RWPE1 (cell line): Measurements from ENCODE around the gene TTLL10.
"Not testable (repeated sequence)": the region's sequence is repeated elsewhere in the genome, so short reads cannot be mapped to it uniquely, and the experiment has no call there.

Experiments
- CTCF ChIA-PET: fragments of 350-600 bp; sonication (Branson Sonifier 250); formaldehyde crosslinking; extraction: SDS; loops from one replicate; lab custom pipeline; 2021; lab: Yijun Ruan, JAX
- POLR2A ChIA-PET: fragments of 400-600 bp; formaldehyde crosslinking; extraction: SDS; loops from one replicate; lab custom pipeline; 2020; ENCODE audit warnings: antibody characterized with exemption; ENCODE audit not compliant: low non-redundant PET; lab: Yijun Ruan, JAX
- DNase-seq: peaks from one replicate; pipeline ENCODE4 v3.0.0; 2012; ENCODE audit warnings: low spot score
- H3K27ac ChIP-seq: fragments of 450-650 bp; 2 replicates; pipeline ENCODE4 v1.5.1; 2017
- TF ChIP-seq, protein P1 (sequence below): fragments of 450-650 bp; conservative IDR thresholded peaks from 2 replicates; pipeline ENCODE4 v1.5.1; 2017; ENCODE audit warnings: low read depth, mild to moderate bottlenecking

TTLL10 gene

DNA sequence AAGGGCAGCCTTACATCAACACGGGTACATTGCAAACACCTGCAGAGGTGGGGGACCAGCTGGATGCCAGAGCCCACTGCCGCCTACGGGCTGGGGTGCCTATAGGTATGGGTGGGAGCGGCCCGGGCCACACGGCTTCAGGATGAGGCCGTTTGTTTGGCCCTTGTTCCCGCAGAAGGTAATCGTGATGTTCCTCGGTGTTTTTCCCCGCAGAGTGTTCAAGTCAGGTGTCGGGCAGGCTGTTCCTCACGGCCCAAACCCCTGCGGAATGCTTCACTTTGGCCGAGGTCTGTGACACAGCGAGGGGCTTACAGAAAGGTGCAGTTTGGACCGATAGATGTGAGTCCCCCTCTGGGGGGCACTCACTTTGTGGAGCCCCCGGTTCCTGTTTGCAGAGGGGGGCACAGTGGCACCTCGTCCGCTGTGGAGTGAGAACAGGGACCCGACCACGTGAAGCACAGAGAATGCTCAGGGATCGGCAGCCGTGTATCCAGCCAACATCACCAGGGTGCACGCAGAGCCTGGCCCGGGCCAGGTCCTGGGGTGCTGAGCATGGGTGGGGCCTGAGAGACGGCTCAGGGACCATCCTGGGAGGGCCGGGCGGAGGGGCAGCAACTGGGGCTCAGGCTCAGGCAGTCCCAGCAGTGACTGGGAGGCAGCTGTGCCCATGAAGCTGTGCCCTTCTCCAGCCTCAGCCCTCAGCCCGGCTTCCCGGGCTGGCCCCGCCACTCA lies 453 bp upstream of the TTLL10 start:
- CTCF ChIA-PET: interaction anchor here (1.2 kb wide), 1 partner anchor 51 kb away, joined by 4 read pairs; no protein-coding TSS in a partner anchor
- TF ChIP-seq, protein P1, sequence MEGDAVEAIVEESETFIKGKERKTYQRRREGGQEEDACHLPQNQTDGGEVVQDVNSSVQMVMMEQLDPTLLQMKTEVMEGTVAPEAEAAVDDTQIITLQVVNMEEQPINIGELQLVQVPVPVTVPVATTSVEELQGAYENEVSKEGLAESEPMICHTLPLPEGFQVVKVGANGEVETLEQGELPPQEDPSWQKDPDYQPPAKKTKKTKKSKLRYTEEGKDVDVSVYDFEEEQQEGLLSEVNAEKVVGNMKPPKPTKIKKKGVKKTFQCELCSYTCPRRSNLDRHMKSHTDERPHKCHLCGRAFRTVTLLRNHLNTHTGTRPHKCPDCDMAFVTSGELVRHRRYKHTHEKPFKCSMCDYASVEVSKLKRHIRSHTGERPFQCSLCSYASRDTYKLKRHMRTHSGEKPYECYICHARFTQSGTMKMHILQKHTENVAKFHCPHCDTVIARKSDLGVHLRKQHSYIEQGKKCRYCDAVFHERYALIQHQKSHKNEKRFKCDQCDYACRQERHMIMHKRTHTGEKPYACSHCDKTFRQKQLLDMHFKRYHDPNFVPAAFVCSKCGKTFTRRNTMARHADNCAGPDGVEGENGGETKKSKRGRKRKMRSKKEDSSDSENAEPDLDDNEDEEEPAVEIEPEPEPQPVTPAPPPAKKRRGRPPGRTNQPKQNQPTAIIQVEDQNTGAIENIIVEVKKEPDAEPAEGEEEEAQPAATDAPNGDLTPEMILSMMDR: no peak
- DNase-seq: no peak
- no peak overlapping the region for H3K27ac ChIP-seq
- POLR2A ChIA-PET: no interaction called here

DNA sequence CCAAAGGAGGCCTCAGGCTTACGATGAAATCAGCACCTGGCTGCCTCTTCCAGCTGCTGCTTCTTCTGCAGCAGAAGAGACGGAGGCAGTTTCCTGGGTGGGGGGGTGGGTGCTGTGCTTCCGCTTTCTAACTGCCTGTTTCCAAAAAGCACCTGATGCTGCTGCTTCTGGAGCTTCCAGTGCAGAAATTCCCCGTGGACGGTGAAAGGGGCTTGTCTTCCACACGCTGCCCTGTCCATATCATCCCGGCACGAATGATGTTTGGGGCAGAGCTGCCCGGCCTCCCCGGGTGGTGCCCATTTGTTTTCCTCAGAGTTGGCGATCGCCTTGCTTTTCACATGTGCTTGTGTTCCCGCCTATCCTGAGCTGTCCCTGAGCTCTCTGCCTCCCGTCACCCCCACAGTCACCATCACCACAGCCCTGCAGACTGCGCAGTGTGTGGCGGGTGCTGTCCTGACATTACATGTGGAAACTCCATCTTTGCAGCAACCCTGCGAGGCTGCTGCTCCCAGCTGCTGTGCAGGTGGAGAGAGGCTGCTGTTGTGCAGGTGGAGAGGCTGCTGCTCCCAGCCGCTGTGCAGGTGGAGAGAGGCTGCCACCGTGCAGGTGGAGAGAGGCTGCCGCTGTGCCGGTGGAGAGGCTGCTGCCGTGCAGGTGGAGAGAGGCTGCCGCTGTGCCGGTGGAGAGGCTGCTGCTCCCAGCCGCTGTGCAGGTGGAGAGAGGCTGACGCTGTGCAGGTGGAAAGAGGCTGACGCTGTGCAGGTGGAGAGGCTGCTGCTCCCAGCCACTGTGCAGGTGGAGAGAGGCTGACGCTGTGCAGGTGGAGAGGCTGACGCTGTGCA lies 1.8 kb downstream of the TTLL10 start:
- TF ChIP-seq, protein P1: no peak
- ChIA-PET POLR2A (no interaction called here), CTCF (interaction anchor here (0.6 kb wide), 1 partner anchor 37 kb away, joined by 3 read pairs; no protein-coding TSS in a partner anchor)
- no peak for DNase-seq
- no peak overlapping the region for H3K27ac ChIP-seq

DNA sequence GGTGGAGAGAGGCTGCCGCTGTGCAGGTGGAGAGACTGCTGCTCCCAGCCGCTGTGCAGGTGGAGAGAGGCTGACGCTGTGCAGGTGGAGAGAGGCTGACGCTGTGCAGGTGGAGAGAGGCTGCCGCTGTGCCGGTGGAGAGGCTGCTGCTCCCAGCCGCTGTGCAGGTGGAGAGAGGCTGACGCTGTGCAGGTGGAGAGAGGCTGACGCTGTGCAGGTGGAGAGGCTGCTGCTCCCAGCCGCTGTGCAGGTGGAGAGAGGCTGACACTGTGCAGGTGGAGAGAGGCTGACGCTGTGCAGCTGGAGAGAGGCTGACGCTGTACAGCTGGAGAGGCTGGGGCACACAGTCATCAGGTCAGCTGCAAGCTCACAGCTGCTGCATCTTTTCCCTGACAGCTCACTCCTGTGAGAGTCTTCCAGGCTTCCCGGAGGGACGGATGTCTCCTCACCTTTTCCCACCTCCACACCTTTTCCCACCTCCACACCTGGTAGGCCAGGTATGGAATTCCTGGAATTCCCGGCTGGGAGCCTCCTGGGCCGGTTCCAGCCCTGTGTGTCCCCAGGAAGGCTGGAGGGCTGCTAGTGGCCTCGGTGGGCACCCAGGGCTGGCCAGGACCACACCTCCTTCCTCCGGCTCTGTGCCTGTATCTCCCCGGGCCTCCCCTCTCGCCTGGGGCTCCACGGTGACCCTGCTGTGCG lies 2.5 kb downstream of the TTLL10 start:
- DNase-seq: peak; percentile 42
- POLR2A ChIA-PET, CTCF ChIA-PET, H3K27ac ChIP-seq: not testable (repeated sequence)

DNA sequence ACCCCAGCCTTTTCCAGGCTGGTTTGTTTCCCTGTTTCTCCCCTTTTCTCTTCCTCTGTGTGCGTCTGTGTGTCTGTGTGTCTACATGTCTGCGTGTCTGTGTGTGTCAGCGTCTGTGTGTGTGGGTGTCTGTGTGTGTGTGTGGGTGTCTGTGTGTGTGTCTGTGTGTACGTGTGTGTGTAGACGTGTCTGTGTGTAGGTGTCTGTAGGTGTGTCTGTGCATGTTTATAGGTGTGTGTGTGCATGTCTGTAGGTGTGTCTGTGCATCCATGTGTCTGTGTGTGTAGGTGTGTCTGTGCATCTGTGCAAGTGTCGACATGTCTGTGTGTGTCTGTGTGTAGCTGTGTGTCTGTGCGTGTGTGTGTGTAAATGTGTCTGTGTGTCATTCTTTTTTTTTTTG lies 3.3 kb downstream of the TTLL10 start:
- ChIA-PET CTCF (no interaction called here), POLR2A (no interaction called here)
- no peak overlapping the region for H3K27ac ChIP-seq
- TF ChIP-seq, protein P1: no peak
- no peak for DNase-seq

DNA sequence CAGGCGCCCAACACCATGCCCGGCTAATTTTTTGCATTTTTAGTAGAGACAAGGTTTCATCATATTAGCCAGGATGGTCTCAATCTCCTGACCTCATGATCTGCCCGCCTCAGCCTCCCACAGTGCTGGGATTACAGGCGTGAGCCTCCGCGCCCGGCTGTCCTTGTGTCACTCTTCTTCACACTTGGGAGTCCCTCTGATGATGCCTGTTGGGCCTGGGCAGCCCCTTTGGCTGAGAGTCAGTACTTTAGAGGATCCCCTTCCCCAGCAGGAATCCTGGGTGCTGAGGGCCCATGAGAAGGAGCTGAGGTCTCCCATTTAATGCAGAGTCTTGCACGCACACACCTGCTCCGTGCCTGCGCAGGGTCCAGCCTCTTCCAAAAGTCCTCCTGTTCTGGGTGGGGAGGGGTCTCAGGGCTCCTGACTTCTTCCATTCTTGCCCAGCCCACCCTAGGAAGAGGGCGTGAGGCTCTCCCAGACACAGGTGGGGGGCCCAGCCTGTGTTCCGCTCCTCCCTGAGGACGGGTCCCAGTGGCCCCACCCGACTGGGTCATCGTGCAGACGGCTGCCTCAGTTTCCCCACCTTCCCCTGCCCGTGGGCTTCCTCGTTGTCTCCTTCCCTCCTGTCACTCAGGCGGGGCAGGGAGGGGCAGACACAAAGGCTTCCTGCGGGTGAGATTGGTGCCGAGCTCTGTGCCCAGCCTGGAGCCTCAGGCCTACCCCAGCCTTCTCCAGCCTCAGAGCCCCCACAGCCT lies 3.9 kb downstream of the TTLL10 start:
- CTCF ChIA-PET: interaction anchor here (0.7 kb wide), 1 partner anchor 48 kb away, joined by 3 read pairs; no protein-coding TSS in a partner anchor
- DNase-seq: no peak
- TF ChIP-seq, protein P1: no peak
- H3K27ac ChIP-seq: no peak overlapping the region
- POLR2A ChIA-PET: no interaction called here

DNA sequence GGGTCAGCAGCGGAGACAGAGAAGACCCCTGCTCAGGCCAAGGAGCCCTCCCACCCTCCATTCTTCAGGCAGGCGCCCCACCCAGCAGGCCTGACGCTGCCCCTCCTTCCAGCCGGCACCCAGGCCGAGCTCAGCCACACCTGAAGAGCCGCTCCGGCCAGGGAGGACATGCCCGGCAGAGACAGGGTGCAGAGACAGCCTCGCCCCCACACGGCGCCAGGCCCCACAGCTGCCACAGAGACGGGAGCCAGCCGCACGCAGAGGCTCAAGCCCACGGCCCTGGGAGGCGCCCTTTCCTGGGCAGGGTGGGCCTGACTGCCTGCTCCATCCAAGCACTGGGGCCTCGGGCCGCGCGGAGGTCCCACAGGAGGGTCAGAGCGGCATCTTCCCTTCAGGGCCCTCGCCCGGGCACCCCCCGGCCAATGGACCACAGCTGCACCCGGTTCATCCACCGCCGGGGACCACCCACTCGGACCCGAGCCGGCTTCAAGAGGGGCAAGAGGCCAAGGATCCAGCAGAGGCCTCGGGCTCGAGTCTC lies 5.2 kb downstream of the TTLL10 start:
- TF ChIP-seq, protein P1: no peak
- DNase-seq: no peak

More for the DNA sequence above, 5.2 kb downstream of the TTLL10 start:
- H3K27ac ChIP-seq: no peak overlapping the region
- CTCF ChIA-PET: no interaction called here
- POLR2A ChIA-PET: no interaction called here
